ENCODE data around the gene UBE3C. TPM values are rescaled to one million over a fixed set of nuclear protein-coding genes. Genes with fewer than 3 reads are reported as not detected.

UBE3C gene
- total RNA-seq, 4 donors from 2014 or later: 70.9 to 107 (median 100) TPM

- Histone ChIP-seq H3K36me3 (peaks cover 0 to 95% of the 10 kb centered on the region in 2 donors), H3K27ac (no peak overlapping the region), H3K9me3 (no peaks in the 10 kb centered on the region), H3K27me3 (no peaks in the 10 kb centered on the region), H3K4me1 (no peaks in the 10 kb centered on the region), H3K4me3 (no peak overlapping the region)
- no peak for ATAC-seq
- no peak for TF ChIP-seq POLR2A (IDR thresholded peaks at IDR 0.05)
- TF ChIP-seq POLR2AphosphoS5 (IDR thresholded peaks at IDR 0.05): no peak
- no peak for TF ChIP-seq CTCF (IDR thresholded peaks at IDR 0.05)
- no peak for TF ChIP-seq EP300 (IDR thresholded peaks at IDR 0.05)
- 85 to 93% methylated on average over 6 of the region's 6 CpGs for WGBS, 2 donors (ENCODE audit: low coverage in 1 of 2)
Measured at GRCh38 chr7:157189405-157189804, 50.7 kb downstream of the UBE3C start.

- H3K36me3 ChIP-seq: peaks cover 0 to 94% of the 10 kb centered on the region in 2 donors
- WGBS, 2 donors (ENCODE audit: low coverage in 1 of 2): 73 to 93% methylated on average over 3 of the region's 3 CpGs
- H3K27me3 ChIP-seq: no peaks in the 10 kb centered on the region
- no peaks in the 10 kb centered on the region for H3K9me3 ChIP-seq
- TF ChIP-seq POLR2AphosphoS5 (IDR thresholded peaks at IDR 0.05) (no peak), EP300 (IDR thresholded peaks at IDR 0.05) (no peak), CTCF (IDR thresholded peaks at IDR 0.05) (no peak), POLR2A (IDR thresholded peaks at IDR 0.05) (no peak)
- H3K4me1 ChIP-seq: no peaks in the 10 kb centered on the region
- H3K4me3 ChIP-seq: no peak overlapping the region
- H3K27ac ChIP-seq: no peak overlapping the region
- no peak for ATAC-seq
Measured at GRCh38 chr7:157192861-157193260, 54.1 kb downstream of the UBE3C start.

- no peaks in the 10 kb centered on the region for H3K27me3 ChIP-seq
- no peak overlapping the region for H3K27ac ChIP-seq
- no peaks in the 10 kb centered on the region for H3K9me3 ChIP-seq
- ATAC-seq: no peak
- H3K4me3 ChIP-seq: no peak overlapping the region
- no peaks in the 10 kb centered on the region for H3K4me1 ChIP-seq
- WGBS, 2 donors (ENCODE audit: low coverage in 1 of 2): 89 to 96% methylated on average over 4 of the region's 4 CpGs
- peaks cover 0 to 94% of the 10 kb centered on the region in 2 donors for H3K36me3 ChIP-seq
- TF ChIP-seq CTCF (IDR thresholded peaks at IDR 0.05): no peak
- no peak for TF ChIP-seq EP300 (IDR thresholded peaks at IDR 0.05)
- TF ChIP-seq POLR2A (IDR thresholded peaks at IDR 0.05): no peak
- no peak for TF ChIP-seq POLR2AphosphoS5 (IDR thresholded peaks at IDR 0.05)
Measured at GRCh38 chr7:157193274-157193673, 54.5 kb downstream of the UBE3C start.

- 91 to 100% methylated on average over 1 to 3 of the region's 3 CpGs for WGBS, 2 donors (ENCODE audit: low coverage in 1 of 2)
- Histone ChIP-seq H3K27ac (no peak overlapping the region), H3K9me3 (no peaks in the 10 kb centered on the region), H3K27me3 (no peaks in the 10 kb centered on the region), H3K36me3 (peaks cover 0 to 85% of the 10 kb centered on the region in 2 donors), H3K4me1 (no peaks in the 10 kb centered on the region), H3K4me3 (no peak overlapping the region)
- no peak for ATAC-seq
- no peak for TF ChIP-seq CTCF (IDR thresholded peaks at IDR 0.05)
- no peak for TF ChIP-seq POLR2A (IDR thresholded peaks at IDR 0.05)
- no peak for TF ChIP-seq POLR2AphosphoS5 (IDR thresholded peaks at IDR 0.05)
- TF ChIP-seq EP300 (IDR thresholded peaks at IDR 0.05): no peak
Measured at GRCh38 chr7:157194948-157195347, 56.2 kb downstream of the UBE3C start.

GRCh38 chr7:157195868-157196267, 57.1 kb downstream of the UBE3C start:
- H3K4me1 ChIP-seq: no peaks in the 10 kb centered on the region
- ATAC-seq: no peak
- H3K4me3 ChIP-seq: no peak overlapping the region
- no peaks in the 10 kb centered on the region for H3K27me3 ChIP-seq
- H3K9me3 ChIP-seq: no peaks in the 10 kb centered on the region
- peaks cover 0 to 81% of the 10 kb centered on the region in 2 donors for H3K36me3 ChIP-seq
- TF ChIP-seq POLR2A (IDR thresholded peaks at IDR 0.05) (no peak), CTCF (IDR thresholded peaks at IDR 0.05) (no peak), EP300 (IDR thresholded peaks at IDR 0.05) (no peak), POLR2AphosphoS5 (IDR thresholded peaks at IDR 0.05) (no peak)
- WGBS, 2 donors (ENCODE audit: low coverage in 1 of 2): 89 to 92% methylated on average over 11 to 12 of the region's 12 CpGs
- H3K27ac ChIP-seq: no peak overlapping the region

Data from gastroesophageal sphincter (tissue), 4 donors.